Measurements from ENCODE around the gene GOLGA6A.
A peak's percentile ranks its signal among the peaks of the same experiment; 100 is the strongest.
"Not testable (repeated sequence)": the region's sequence is repeated elsewhere in the genome, so short reads cannot be mapped to it uniquely, and the experiment has no call there.

GOLGA6A gene, protein sequence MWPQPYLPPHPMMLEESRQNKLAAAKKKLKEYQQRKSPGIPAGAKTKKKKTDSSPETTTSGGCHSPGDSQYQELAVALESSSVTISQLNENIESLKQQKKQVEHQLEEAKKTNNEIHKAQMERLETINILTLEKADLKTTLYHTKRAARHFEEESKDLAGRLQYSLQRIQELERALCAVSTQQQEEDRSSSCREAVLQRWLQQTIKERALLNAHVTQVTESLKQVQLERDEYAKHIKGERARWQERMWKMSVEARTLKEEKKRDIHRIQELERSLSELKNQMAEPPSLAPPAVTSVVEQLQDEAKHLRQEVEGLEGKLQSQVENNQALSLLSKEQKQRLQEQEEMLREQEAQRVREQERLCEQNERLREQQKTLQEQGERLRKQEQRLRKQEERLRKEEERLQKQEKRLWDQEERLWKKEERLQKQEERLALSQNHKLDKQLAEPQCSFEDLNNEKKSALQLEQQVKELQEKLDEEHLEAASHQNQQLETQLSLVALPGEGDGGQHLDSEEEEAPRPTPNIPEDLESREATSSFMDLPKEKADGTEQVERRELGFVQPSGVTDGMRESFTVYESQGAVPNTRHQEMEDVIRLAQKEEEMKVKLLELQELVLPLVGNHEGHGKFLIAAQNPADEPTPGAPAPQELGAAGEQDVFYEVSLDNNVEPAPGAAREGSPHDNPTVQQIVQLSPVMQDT

DNA sequence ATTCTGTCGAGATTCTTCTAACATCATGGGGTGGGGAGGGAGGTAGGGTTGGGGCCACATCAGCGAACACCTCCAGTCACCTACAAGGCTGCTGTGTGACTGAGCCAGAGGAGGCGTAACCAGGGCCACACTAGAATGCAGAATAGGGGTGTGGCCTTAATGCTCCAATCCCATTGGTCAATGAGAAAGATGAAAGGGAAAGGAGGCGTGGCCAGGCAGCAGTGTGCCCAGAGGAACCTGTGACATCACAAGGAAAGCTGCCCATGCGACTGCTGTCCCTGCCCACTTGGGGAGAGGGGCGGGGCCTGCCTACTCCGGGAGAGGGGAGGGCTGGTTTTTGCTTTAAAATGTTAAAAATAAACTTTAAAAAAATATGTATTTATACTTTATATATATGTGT is at the start of gene GOLGA6A:
Gene GOLGA6A (minus strand): TSS at position 101 of the 400 bp plus-strand sequence. CDS start 41 bp downstream, at position 60.
- not testable (repeated sequence) for H3K36me3 Mint-ChIP-seq, H3K27ac Mint-ChIP-seq, H3K4me3 Mint-ChIP-seq, H3K4me1 Mint-ChIP-seq, H3K9me3 Mint-ChIP-seq, H3K27me3 Mint-ChIP-seq

DNA sequence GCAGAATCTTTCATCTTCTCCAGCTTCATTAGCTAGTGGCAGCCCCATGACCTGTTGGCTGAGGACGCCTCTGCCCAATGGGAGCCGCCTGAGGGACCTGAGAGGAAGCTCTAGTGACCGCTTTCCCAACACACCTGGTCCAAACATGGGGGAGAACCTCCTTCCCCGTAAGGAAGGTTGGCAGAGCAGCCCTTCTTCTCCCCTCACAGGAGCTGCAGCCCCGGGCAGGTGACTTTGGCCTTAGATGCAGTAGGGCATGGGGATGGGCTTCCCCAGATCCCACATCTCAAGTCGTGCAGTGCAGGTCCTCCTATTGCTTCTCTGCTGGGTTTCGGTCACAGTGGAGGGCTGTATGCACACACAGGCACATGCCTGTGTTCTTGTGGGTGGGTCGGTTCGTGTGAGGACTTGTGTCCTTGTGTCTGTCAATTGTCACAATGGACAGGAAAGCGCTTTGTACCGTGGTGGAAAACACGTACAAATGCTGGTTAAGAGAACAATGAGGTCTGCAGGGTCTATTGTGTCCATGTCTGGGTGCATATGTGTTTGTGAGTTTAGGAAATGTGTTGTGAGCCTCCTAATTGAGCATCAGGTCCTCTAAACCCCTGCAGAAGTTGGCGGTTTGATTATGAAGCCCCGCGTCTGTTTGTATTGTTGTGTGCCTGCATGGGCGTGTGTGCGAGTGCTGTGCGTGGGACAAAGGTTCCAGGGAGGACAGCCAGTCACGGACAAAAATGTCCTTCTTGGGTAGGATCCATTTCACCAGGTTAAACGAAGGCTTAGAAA is 49.5 kb upstream of the GOLGA6A start:
- Mint-ChIP-seq H3K36me3 (no peaks in the 10 kb centered on the region), H3K27ac (peak overlapping the region; percentile 79), H3K4me1 (peaks cover 39% of the 10 kb centered on the region), H3K4me3 (no peak overlapping the region), H3K27me3 (peaks cover 53% of the 10 kb centered on the region), H3K9me3 (no peaks in the 10 kb centered on the region)

- no peaks in the 10 kb centered on the region for H3K9me3 Mint-ChIP-seq
- H3K27me3 Mint-ChIP-seq, result peaks cover 52% of the 10 kb centered on the region
- H3K36me3 Mint-ChIP-seq, result no peaks in the 10 kb centered on the region
- no peak overlapping the region for H3K27ac Mint-ChIP-seq
- H3K4me1 Mint-ChIP-seq, result peaks cover 35% of the 10 kb centered on the region
- no peak overlapping the region for H3K4me3 Mint-ChIP-seq
Observed at GRCh38 chr15:74130849-74131627, 48.7 kb upstream of the GOLGA6A start.

- peaks cover 49% of the 10 kb centered on the region for H3K27me3 Mint-ChIP-seq
- H3K27ac Mint-ChIP-seq, result no peak within 1 kb of the TSS
- H3K36me3 Mint-ChIP-seq, result no peaks in the 10 kb centered on the region
- no peak within 1 kb of the TSS for H3K4me3 Mint-ChIP-seq
- H3K4me1 Mint-ChIP-seq, result peaks cover 29% of the 10 kb centered on the region
- H3K9me3 Mint-ChIP-seq, result no peaks in the 10 kb centered on the region
Observed at GRCh38 chr15:74130155-74130848, 48.0 kb upstream of the GOLGA6A start, which contains the start of gene ISLR2. TSS of gene ISLR2 (plus strand) at chr15:74130586. CDS start at chr15:74132755, 2,169 bp downstream.

DNA sequence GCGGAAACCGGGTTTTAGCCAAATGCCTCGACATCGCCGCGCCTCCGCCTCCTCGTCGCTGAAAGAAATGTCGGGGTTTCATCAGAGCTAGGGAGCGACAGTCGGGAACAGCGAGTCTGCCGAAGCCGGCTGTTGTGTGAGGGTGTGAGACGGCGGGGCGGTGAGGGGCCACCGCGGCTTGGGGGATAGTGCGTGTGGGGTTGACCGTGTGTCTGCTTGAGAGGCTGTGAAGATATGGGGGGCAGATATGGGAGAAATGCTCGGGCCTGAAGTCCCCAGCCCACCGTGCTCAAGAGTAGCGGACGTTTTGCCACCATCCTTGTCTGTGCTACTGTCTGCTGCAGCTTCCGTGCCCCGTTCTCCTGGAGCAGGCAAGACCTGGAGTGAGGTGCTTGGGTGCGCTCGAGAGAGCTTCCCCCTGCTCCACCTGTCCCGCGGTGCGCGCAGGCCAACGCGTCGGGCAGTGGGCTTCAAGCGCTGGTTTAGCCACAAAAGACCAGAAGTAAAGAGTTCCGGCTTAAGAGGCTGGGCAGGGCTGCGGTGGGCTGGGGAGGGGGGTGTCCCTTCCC is 47.3 kb upstream of the GOLGA6A start:
- no peaks in the 10 kb centered on the region for H3K36me3 Mint-ChIP-seq
- no peak overlapping the region for H3K4me3 Mint-ChIP-seq
- no peaks in the 10 kb centered on the region for H3K9me3 Mint-ChIP-seq
- no peak overlapping the region for H3K27ac Mint-ChIP-seq
- H3K27me3 Mint-ChIP-seq, result peaks cover 45% of the 10 kb centered on the region
- peaks cover 23% of the 10 kb centered on the region for H3K4me1 Mint-ChIP-seq

DNA sequence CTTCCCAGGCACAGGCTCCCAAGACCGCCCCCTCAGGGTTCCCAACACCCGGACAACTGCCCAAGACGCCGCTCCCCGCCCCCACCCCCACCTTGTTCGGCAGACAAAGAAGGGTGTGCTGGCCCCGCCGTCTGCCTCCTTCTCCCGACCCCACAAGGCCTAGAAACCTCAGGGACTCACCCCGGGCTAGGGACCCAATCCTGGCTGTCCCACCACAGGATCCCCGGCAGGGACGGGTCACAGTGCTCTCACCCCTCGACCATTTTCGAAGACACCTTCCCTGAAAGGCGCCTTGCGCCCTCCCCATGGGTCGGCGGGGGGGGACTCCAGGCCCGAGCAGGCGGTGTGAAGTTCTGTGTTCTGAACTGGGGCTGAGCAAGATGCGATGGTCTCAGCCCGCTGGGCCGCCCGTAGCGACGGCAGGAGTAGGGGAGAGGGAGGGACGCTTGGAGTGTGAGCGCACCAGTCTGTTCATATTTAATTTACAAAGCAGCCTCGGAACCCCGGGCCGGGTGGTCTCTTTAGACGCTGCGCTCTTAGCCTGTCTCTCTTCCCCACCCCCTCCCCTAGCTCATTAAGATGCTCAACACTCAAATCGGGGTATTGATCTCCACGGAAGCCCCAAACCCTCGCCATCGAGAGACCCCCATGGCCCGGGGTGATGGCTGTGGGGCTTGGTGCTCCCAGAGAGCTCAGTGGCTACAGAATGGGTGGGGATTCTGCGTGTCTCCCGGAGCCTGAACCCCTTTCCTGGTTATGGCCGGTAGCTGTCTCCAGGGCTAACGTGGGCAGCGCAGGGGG is 46.6 kb upstream of the GOLGA6A start:
- Mint-ChIP-seq H3K27me3 (peaks cover 45% of the 10 kb centered on the region), H3K9me3 (no peaks in the 10 kb centered on the region)

GRCh38 chr15:74127954-74128784 is 45.8 kb upstream of the GOLGA6A start:
- Mint-ChIP-seq H3K27me3 (peaks cover 44% of the 10 kb centered on the region), H3K36me3 (no peaks in the 10 kb centered on the region), H3K4me1 (peaks cover 23% of the 10 kb centered on the region), H3K27ac (no peak overlapping the region), H3K4me3 (peak overlapping the region; percentile 67), H3K9me3 (no peaks in the 10 kb centered on the region)

More for the DNA sequence above, 46.6 kb upstream of the GOLGA6A start:
- Mint-ChIP-seq H3K36me3 (no peaks in the 10 kb centered on the region), H3K4me3 (peak overlapping the region; percentile 36), H3K4me1 (peaks cover 23% of the 10 kb centered on the region), H3K27ac (peak overlapping the region; percentile 23)

GRCh38 chr15:74127255-74127953 is 45.1 kb upstream of the GOLGA6A start:
- Mint-ChIP-seq H3K27me3 (peaks cover 45% of the 10 kb centered on the region), H3K9me3 (no peaks in the 10 kb centered on the region), H3K27ac (no peak overlapping the region), H3K4me1 (peaks cover 25% of the 10 kb centered on the region), H3K4me3 (peak overlapping the region; percentile 67), H3K36me3 (no peaks in the 10 kb centered on the region)

DNA sequence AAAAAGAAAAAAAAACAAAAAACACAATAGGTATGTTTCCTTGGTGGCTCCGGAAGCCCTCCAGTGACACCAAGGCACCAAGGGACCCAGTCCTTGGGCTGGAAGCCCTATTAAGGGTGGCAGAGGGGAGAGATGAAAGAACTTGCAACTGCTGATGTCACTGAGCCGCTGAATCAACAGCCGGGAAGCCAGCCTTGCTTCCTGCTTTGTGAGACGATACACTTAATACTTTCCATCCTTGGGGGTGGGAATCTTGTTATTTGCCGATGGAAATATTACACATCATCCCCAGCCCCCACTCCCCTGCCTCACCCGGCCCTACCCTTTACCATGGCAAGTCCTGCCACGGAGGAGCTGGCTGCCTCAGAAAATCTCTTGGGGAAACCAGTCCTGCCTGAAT is 42.4 kb upstream of the GOLGA6A start:
- Mint-ChIP-seq H3K9me3 (no peaks in the 10 kb centered on the region), H3K4me1 (peaks cover 19% of the 10 kb centered on the region), H3K27ac (no peak overlapping the region), H3K36me3 (no peaks in the 10 kb centered on the region), H3K27me3 (peaks cover 34% of the 10 kb centered on the region), H3K4me3 (no peak overlapping the region)

GRCh38 chr15:74124196-74124595 is 41.8 kb upstream of the GOLGA6A start:
- H3K27me3 Mint-ChIP-seq, result peaks cover 29% of the 10 kb centered on the region
- H3K4me3 Mint-ChIP-seq, result no peak overlapping the region
- H3K36me3 Mint-ChIP-seq, result no peaks in the 10 kb centered on the region
- H3K27ac Mint-ChIP-seq, result no peak overlapping the region
- no peaks in the 10 kb centered on the region for H3K9me3 Mint-ChIP-seq
- H3K4me1 Mint-ChIP-seq, result peaks cover 13% of the 10 kb centered on the region

DNA sequence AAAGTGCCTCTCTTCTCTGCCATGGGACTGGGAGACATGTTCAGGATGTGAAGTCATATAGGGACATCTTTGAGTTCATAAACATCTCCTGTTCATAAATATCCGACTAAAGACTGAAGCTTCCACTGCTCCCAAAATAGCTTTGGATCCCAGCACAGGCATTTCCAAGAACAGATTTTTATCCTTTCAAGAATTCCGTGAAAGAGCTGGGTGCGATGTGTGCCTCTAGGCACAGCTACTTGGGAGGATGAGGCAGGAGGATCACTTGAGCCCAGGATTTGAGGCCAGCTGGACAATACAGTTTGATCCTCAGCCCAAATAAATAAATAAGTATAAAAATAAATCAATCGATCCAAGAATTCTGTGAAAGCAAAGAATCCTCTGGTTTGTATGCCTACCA is 41.3 kb upstream of the GOLGA6A start:
- Mint-ChIP-seq H3K9me3 (no peaks in the 10 kb centered on the region), H3K27me3 (peaks cover 25% of the 10 kb centered on the region), H3K36me3 (no peaks in the 10 kb centered on the region), H3K27ac (no peak overlapping the region), H3K4me1 (peaks cover 8% of the 10 kb centered on the region), H3K4me3 (no peak overlapping the region)

DNA sequence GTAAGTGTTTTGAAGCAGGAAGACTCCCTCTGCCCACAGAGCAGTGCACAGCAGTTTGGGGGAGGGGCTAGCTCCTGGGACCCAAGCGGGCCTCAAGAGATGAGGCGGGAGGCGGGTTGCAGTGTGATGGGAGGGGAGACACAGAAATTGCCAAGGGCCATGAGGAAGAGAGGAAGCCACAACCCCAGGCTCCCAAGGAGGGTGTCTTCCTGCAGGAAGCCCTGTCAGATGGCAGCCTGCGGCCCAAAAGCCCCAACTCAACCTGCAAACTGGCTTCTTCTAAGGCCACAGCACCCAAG is 40.7 kb upstream of the GOLGA6A start:
- peaks cover 3% of the 10 kb centered on the region for H3K4me1 Mint-ChIP-seq
- no peaks in the 10 kb centered on the region for H3K36me3 Mint-ChIP-seq
- peaks cover 23% of the 10 kb centered on the region for H3K27me3 Mint-ChIP-seq
- H3K9me3 Mint-ChIP-seq, result no peaks in the 10 kb centered on the region
- no peak overlapping the region for H3K27ac Mint-ChIP-seq
- H3K4me3 Mint-ChIP-seq, result no peak overlapping the region

Measured in activated naive CD4-positive, alpha-beta T cell treated with anti-CD3 and anti-CD28 coated beads, Interleukin-2, amount 50 U/mL, for 24 hours (primary cell).